Panc1 (cell line): ENCODE results near the gene METTL24.

Experiments used
- TF ChIP-seq, protein P1 (sequence below): fragments of 450-650 bp; IDR thresholded peaks from 2 replicates; pipeline ENCODE4 v1.5.1; 2017; ENCODE audit warnings: mild to moderate bottlenecking
- TF ChIP-seq, protein P2 (sequence below), 2 experiments: IDR thresholded peaks; 2 replicates each; pipeline ENCODE4 v1.6.1; 2011 to 2012; ENCODE audit warnings: low read depth in 2 of 2, control low read depth in 1 of 2, low read length in 1 of 2, mild to moderate bottlenecking in 1 of 2, moderate library complexity in 1 of 2; ENCODE audit not compliant: insufficient read depth in 1 of 2

DNA sequence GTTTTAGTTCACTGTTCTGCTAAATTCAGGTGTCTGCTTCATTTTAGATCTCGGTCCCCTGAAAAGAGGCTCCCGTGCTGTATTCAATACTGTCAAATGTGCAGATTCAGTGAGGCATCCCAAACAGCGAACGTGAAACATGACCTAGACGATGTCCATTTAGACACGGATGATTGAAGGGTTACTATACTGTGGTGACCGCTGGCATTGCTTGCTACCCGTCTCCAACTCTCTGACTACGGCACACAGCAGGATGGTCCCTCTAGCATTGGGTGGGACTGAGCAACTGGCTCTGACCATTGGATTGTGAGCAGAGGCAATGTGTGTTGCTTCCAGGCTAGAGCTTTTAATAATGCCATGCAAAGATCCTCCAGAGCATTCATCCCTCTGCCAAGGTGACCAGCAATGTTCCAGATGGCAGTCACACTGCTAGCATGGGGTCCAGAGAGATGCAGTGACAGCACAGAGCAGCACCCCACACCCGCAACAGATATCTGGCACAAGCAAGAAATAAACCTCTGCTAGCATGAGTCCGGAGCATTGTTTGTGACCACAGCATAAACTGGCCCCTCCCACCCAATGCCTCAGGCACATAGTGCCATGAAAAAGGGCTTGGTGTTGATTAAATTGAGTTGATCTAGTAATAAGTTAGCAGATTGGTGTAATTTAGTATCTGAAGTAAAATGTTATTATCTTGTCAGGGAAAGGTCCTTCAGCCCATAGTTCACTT lies 9.0 kb downstream of the METTL24 start:
- TF ChIP-seq, protein P1, sequence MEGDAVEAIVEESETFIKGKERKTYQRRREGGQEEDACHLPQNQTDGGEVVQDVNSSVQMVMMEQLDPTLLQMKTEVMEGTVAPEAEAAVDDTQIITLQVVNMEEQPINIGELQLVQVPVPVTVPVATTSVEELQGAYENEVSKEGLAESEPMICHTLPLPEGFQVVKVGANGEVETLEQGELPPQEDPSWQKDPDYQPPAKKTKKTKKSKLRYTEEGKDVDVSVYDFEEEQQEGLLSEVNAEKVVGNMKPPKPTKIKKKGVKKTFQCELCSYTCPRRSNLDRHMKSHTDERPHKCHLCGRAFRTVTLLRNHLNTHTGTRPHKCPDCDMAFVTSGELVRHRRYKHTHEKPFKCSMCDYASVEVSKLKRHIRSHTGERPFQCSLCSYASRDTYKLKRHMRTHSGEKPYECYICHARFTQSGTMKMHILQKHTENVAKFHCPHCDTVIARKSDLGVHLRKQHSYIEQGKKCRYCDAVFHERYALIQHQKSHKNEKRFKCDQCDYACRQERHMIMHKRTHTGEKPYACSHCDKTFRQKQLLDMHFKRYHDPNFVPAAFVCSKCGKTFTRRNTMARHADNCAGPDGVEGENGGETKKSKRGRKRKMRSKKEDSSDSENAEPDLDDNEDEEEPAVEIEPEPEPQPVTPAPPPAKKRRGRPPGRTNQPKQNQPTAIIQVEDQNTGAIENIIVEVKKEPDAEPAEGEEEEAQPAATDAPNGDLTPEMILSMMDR, result no peak
- TF ChIP-seq, protein P2, sequence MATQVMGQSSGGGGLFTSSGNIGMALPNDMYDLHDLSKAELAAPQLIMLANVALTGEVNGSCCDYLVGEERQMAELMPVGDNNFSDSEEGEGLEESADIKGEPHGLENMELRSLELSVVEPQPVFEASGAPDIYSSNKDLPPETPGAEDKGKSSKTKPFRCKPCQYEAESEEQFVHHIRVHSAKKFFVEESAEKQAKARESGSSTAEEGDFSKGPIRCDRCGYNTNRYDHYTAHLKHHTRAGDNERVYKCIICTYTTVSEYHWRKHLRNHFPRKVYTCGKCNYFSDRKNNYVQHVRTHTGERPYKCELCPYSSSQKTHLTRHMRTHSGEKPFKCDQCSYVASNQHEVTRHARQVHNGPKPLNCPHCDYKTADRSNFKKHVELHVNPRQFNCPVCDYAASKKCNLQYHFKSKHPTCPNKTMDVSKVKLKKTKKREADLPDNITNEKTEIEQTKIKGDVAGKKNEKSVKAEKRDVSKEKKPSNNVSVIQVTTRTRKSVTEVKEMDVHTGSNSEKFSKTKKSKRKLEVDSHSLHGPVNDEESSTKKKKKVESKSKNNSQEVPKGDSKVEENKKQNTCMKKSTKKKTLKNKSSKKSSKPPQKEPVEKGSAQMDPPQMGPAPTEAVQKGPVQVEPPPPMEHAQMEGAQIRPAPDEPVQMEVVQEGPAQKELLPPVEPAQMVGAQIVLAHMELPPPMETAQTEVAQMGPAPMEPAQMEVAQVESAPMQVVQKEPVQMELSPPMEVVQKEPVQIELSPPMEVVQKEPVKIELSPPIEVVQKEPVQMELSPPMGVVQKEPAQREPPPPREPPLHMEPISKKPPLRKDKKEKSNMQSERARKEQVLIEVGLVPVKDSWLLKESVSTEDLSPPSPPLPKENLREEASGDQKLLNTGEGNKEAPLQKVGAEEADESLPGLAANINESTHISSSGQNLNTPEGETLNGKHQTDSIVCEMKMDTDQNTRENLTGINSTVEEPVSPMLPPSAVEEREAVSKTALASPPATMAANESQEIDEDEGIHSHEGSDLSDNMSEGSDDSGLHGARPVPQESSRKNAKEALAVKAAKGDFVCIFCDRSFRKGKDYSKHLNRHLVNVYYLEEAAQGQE (IDR thresholded peaks at IDR 0.05; ENCODE audit: insufficient read depth in 1 of 2, low read depth in 2 of 2, low read length in 1 of 2), result no peak
